NB4 (cell line): ENCODE data around the gene NHLRC2.

Experiments used
- CTCF ChIP-seq: IDR thresholded peaks from one replicate; pipeline ENCODE4 v1.5.1; 2012; ENCODE audit warnings: low read depth, low read length
- MYC ChIP-seq: IDR thresholded peaks from 2 replicates; pipeline ENCODE4 v1.6.1; 2011; ENCODE audit warnings: low read depth, low read length
- POLR2A ChIP-seq: IDR thresholded peaks from 2 replicates; pipeline ENCODE4 v1.6.1; 2011; ENCODE audit warnings: mild to moderate bottlenecking; ENCODE audit not compliant: insufficient read length; ENCODE audit errors: extremely low read depth

- TF ChIP-seq CTCF (no peak), POLR2A (no peak), MYC (no peak; the same call in 1 of the 2 replicates)
These were observed 99.2 kb downstream of the NHLRC2 start for GRCh38 chr10:113953505-113954272.
